Measurements from ENCODE around the gene EEF1AKMT3. TPM values are rescaled to one million over a fixed set of nuclear protein-coding genes. Genes with fewer than 3 reads are reported as not detected.

The EEF1AKMT3 gene
- total RNA-seq, 3 donors from 2014 or later, result 5.3 to 7.3 (median 6.2) TPM

- no peaks in the 10 kb centered on the region for H3K36me3 ChIP-seq (ENCODE audit: low read depth)
- peak in 1 of 3 donors; percentile 33 for DNase-seq
- no peaks in the 10 kb centered on the region for H3K9me3 ChIP-seq
- ATAC-seq, result no peak
- no peak for TF ChIP-seq CTCF (IDR thresholded peaks at IDR 0.05)
- H3K4me3 ChIP-seq, result no peak overlapping the region
- intact Hi-C loops (cut with DNase I, micrococcal nuclease), result no loop called here
- peaks cover 3% of the 10 kb centered on the region for H3K4me1 ChIP-seq (ENCODE audit: low read depth)
Observed at GRCh38 chr12:57724936-57725740, 47.3 kb upstream of the EEF1AKMT3 start.

- TF ChIP-seq CTCF (IDR thresholded peaks at IDR 0.05), result no peak
- intact Hi-C loops (cut with DNase I, micrococcal nuclease), result no loop called here
- H3K36me3 ChIP-seq (ENCODE audit: low read depth), result no peaks in the 10 kb centered on the region
Observed at GRCh38 chr12:57725851-57726150, 46.6 kb upstream of the EEF1AKMT3 start.

GRCh38 chr12:57726151-57726883, 46.1 kb upstream of the EEF1AKMT3 start:
- H3K4me1 ChIP-seq (ENCODE audit: low read depth), result peaks cover 3% of the 10 kb centered on the region
- peak; percentile 87 to 88 (median 88) for DNase-seq
- H3K36me3 ChIP-seq (ENCODE audit: low read depth), result no peaks in the 10 kb centered on the region
- peak; percentile 68 for TF ChIP-seq CTCF (IDR thresholded peaks at IDR 0.05)
- H3K4me3 ChIP-seq, result peak overlapping the region; percentile 26
- no peaks in the 10 kb centered on the region for H3K9me3 ChIP-seq
- intact Hi-C loops (cut with DNase I, micrococcal nuclease), result no loop called here
- ATAC-seq, result peak; percentile 90

More at GRCh38 chr12:57725851-57726150, 46.6 kb upstream of the EEF1AKMT3 start:
- no peaks in the 10 kb centered on the region for H3K9me3 ChIP-seq
- no peak overlapping the region for H3K4me3 ChIP-seq
- DNase-seq (no peak), ATAC-seq (no peak)
- peaks cover 3% of the 10 kb centered on the region for H3K4me1 ChIP-seq (ENCODE audit: low read depth)

- ATAC-seq (peak; percentile 39), DNase-seq (peak in 2 of 3 donors; percentile 32 to 52)
- no peaks in the 10 kb centered on the region for H3K9me3 ChIP-seq
- intact Hi-C loops (cut with DNase I, micrococcal nuclease), result no loop called here
- TF ChIP-seq CTCF (IDR thresholded peaks at IDR 0.05), result no peak
- peaks cover 3% of the 10 kb centered on the region for H3K4me1 ChIP-seq (ENCODE audit: low read depth)
- no peaks in the 10 kb centered on the region for H3K36me3 ChIP-seq (ENCODE audit: low read depth)
- peak overlapping the region; percentile 26 for H3K4me3 ChIP-seq
Observed at GRCh38 chr12:57726884-57727757, 45.3 kb upstream of the EEF1AKMT3 start.

- DNase-seq (no peak), ATAC-seq (no peak)
- intact Hi-C loops (cut with DNase I, micrococcal nuclease), result no loop called here
- Histone ChIP-seq H3K4me3 (no peak overlapping the region), H3K36me3 (ENCODE audit: low read depth) (no peaks in the 10 kb centered on the region), H3K4me1 (ENCODE audit: low read depth) (peaks cover 3% of the 10 kb centered on the region), H3K9me3 (no peaks in the 10 kb centered on the region)
- no peak for TF ChIP-seq CTCF (IDR thresholded peaks at IDR 0.05)
Observed at GRCh38 chr12:57727758-57728395, 44.5 kb upstream of the EEF1AKMT3 start.

Data from mucosa of descending colon (tissue), 3 donors.